RWPE1 (cell line): ENCODE data around the gene PSMC3.

Source experiments
- CTCF ChIA-PET: fragments of 350-600 bp; sonication (Branson Sonifier 250); formaldehyde crosslinking; extraction: SDS; loops from one replicate; lab custom pipeline; 2021; lab: Yijun Ruan, JAX
- POLR2A ChIA-PET: fragments of 400-600 bp; formaldehyde crosslinking; extraction: SDS; loops from one replicate; lab custom pipeline; 2020; ENCODE audit warnings: antibody characterized with exemption; ENCODE audit not compliant: low non-redundant PET; lab: Yijun Ruan, JAX
- DNase-seq: peaks from one replicate; pipeline ENCODE4 v3.0.0; 2012; ENCODE audit warnings: low spot score
- H3K27ac ChIP-seq: fragments of 450-650 bp; 2 replicates; pipeline ENCODE4 v1.5.1; 2017
- TF ChIP-seq, protein P1 (sequence below): fragments of 450-650 bp; conservative IDR thresholded peaks from 2 replicates; pipeline ENCODE4 v1.5.1; 2017; ENCODE audit warnings: low read depth, mild to moderate bottlenecking

Gene PSMC3

GRCh38 chr11:47399860-47400767 lies 26.1 kb downstream of the PSMC3 start:
- TF ChIP-seq, protein P1, sequence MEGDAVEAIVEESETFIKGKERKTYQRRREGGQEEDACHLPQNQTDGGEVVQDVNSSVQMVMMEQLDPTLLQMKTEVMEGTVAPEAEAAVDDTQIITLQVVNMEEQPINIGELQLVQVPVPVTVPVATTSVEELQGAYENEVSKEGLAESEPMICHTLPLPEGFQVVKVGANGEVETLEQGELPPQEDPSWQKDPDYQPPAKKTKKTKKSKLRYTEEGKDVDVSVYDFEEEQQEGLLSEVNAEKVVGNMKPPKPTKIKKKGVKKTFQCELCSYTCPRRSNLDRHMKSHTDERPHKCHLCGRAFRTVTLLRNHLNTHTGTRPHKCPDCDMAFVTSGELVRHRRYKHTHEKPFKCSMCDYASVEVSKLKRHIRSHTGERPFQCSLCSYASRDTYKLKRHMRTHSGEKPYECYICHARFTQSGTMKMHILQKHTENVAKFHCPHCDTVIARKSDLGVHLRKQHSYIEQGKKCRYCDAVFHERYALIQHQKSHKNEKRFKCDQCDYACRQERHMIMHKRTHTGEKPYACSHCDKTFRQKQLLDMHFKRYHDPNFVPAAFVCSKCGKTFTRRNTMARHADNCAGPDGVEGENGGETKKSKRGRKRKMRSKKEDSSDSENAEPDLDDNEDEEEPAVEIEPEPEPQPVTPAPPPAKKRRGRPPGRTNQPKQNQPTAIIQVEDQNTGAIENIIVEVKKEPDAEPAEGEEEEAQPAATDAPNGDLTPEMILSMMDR: no peak
- no peak for DNase-seq
- peak overlapping the region; percentile 70 for H3K27ac ChIP-seq
- ChIA-PET POLR2A (no interaction called here), CTCF (interaction anchor here (0.6 to 0.8 kb wide), 2 partner anchors 7 to 70 kb away, joined by 3 read pairs; no protein-coding TSS in a partner anchor)

DNA sequence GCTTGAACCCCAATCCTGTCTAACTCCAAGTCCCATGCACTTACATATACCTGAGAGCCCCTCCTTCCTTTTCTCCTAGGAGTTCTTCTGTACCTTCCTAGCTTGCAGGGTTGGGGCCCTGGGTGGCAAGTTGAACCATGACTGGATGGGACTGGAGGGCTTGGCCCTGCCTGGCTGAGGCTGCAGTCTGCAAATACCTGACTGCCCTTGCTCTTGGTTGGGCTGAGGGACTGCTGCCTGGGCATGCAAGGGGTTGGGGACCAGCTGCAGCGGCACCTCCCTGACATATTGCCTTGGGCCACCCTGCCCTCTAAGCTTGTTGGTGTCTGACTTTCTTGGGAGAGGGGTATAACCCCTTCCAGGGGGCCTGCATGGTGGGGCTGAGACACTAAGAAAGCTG lies 27.7 kb downstream of the PSMC3 start:
- CTCF ChIA-PET: interaction anchor here (0.7 kb wide), 1 partner anchor 755 kb away, joined by 4 read pairs; no protein-coding TSS in a partner anchor
- no peak for DNase-seq
- TF ChIP-seq, protein P1: no peak
- POLR2A ChIA-PET: no interaction called here
- peak overlapping the region; percentile 56 for H3K27ac ChIP-seq

GRCh38 chr11:47398011-47398410 lies 28.2 kb downstream of the PSMC3 start:
- ChIA-PET POLR2A (no interaction called here), CTCF (interaction anchor here (0.6 to 0.7 kb wide), 2 partner anchors 20 to 43 kb away, joined by 3 to 5 read pairs; partner anchors contain the start of gene SPI1)
- no peak for DNase-seq
- TF ChIP-seq, protein P1: no peak
- H3K27ac ChIP-seq: peak overlapping the region; percentile 56

DNA sequence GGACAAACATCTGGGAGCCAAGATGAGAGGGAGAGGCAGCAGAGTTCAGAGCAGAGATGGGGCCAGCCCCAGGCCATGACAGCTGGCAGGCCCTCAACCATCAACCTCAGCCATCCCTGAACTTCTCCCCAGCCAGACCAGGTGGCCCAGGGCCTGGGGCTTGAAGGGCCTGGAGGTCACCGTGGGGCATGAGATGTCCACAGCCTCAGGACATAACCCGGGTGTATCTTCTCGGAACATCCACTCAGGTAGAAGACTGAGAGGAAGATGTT lies 30.3 kb downstream of the PSMC3 start:
- CTCF ChIA-PET: no interaction called here
- H3K27ac ChIP-seq: no peak overlapping the region
- DNase-seq: no peak
- POLR2A ChIA-PET: no interaction called here
- TF ChIP-seq, protein P1: no peak

GRCh38 chr11:47395223-47396048 lies 30.8 kb downstream of the PSMC3 start:
- TF ChIP-seq, protein P1: no peak
- ChIA-PET CTCF (no interaction called here), POLR2A (no interaction called here)
- no peak overlapping the region for H3K27ac ChIP-seq
- no peak for DNase-seq

- TF ChIP-seq, protein P1: no peak
- no peak overlapping the region for H3K27ac ChIP-seq
- POLR2A ChIA-PET: interaction anchor here (0.6 kb wide), 1 partner anchor 280 kb away, joined by 3 read pairs; no protein-coding TSS in a partner anchor
Observed at GRCh38 chr11:47394322-47395222, 31.7 kb downstream of the PSMC3 start.

More at GRCh38 chr11:47394322-47395222, 31.7 kb downstream of the PSMC3 start:
- CTCF ChIA-PET: interaction anchor here (0.7 kb wide), 1 partner anchor 23 kb away, joined by 3 read pairs; no protein-coding TSS in a partner anchor
- no peak for DNase-seq
